Stimulated activated naive CD8-positive, alpha-beta T cell treated with anti-CD3 and anti-CD28 coated beads, Interleukin-15, Interleukin-2, amounts not matched to agents 100 U/mL and 50 U/mL, for 24 hours (primary cell): ENCODE measurements around the gene SEMA6A.

ENCODE experiments used
- ATAC-seq: fragments of 150-1000 bp; cut with Tn5 transposase; one replicate; pipeline ENCODE4 v1.10.0; 2021
- DNase-seq: peaks from one replicate; pipeline ENCODE4 v3.0.0; 2021

The SEMA6A gene

DNA sequence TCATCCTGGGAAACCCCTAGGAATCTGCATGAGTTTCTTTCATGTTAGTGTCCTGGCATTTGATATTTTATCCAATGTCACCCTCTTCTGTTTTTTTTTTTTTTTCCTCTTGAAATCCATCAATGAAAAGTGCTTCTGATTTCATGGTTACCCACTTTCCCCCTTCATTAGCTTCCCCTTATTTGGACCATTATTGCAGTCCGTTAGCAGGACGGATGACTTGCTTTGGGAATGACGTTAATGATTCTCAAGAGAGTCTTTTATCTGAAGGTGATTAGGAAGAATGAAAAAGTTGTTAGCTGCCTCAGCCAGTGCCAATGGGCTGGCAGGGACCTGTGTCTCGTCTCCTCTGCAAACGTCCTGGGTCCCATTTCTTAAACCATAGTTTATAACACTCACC, 134.7 kb downstream of the SEMA6A start:
- ATAC-seq = no peak
- no peak for DNase-seq

DNA sequence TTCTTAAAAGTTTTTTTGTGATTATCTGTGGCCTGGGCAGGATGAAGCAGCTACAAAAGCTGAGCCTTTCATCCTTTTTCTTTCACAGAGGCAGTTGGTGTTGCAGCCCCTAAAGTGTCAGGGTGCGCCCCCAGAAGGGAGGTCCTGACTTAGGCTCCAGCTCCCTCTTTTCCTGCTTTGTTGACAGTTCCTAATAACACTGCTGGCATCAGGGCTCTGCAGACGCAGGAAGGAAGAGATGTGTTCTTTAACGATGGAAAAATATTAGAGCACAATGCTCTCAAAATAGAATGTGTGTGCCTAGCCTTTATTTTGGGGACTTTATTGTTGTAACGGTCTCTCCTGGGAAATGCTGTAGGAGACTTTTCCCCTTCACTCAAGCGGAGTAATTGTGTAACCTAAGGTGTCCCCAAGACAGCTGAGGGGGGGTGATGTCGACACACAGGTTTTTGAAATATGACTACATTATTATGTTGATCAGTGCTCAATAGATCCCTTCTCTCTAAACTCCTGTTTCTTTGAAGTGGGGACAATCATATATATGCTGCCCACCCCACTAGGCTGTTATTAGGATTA, 135.6 kb downstream of the SEMA6A start:
- ATAC-seq = no peak
- no peak for DNase-seq

DNA sequence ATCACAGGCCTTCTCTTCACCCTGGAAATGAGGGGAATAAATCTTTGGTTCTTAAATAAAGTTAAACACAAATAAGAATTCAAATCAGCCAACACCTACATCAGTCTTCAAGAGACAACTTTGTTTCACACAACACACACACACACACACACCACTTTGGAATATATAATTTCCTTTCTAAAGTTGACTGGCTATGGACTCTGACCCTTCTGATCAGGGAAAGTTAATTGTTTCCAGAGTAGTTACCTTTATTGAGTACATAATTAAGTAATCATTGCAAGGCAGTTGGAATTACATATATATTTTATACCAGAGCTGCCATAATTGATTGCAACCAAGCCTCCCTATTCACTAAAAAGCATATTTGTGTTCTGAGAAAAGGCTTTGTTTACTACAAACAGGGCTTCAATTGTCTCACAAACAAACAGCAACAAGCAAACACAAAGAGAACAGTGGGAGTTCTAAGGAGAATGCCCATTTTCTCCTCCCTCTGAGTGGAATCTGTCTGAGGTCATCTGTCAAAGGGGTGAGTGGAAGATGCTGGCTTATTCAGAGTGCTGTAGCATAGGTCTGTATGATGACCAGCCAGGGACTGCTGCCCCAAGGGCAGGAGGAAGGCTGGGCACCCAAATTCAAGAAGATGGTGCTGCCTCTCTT, 136.6 kb downstream of the SEMA6A start:
- ATAC-seq (no peak), DNase-seq (no peak)

DNA sequence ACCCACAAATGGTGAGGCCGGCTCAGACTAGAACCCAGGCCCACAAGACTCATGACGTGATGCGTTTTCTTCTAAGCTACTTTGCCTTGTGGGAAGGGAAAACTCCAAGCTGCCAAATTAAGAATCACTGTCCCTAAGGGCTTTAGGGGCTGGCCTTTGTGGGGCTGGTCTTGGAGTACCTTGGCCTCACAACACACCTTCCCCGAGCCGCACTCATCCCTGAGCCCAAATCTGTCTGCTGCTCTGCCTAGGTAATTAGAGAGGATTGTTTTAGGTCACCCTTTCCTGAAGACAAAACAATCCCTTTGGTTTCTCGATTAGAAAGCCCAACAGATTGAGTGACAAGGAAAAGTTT, 137.3 kb downstream of the SEMA6A start:
- DNase-seq (no peak), ATAC-seq (no peak)

DNA sequence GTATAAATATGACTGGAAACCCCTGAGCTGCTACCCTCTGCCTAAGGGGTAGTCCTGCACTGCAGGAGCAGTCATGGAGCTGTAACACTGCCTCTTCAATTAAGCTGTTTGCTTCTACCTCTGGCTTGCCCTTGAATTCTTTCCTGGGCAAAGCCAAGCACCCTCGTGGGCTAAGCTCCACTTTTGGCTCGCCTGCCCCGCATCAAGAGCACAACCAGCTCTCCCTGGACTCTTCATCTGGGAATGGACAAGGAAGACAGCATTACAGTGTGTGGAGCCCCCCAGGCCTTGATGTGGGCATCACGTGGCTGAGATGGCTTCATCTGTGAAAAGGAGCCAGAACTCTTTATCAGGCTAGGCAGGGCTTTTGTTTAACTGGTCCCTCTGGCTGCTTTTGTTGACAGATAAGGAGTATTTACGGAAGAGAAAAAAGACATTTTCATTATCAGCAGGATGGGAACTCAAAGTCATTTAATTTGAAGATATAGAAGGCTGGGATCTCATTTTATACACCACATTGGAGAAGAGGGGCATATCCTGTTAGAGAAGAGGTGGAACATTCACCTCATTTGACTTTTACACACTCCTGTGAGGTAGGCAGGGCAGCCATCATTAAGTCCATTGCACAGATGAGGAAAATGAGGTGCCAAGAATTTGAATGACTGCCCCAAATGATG, 137.8 kb downstream of the SEMA6A start:
- DNase-seq (no peak), ATAC-seq (no peak)

DNA sequence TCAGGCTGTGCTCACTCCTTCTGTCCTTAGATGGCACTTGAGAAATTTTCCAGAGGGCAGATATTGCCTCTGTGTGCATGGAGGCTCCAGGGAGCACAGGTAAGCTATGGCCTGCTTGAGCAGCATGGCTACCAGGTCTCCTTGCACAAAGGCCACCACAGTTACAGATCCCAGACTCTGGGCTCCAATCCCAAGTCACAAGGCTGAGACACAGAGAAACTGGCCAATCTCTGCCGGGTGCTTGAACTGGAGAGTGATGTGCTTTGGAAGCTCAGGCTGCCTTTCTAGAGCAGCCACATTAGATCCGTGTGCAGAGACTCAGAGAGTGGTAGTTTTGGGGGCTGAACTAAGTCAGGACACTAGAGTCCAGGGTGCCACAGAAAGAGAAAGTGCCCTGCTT, 145.7 kb downstream of the SEMA6A start:
- DNase-seq (no peak), ATAC-seq (no peak)

DNA sequence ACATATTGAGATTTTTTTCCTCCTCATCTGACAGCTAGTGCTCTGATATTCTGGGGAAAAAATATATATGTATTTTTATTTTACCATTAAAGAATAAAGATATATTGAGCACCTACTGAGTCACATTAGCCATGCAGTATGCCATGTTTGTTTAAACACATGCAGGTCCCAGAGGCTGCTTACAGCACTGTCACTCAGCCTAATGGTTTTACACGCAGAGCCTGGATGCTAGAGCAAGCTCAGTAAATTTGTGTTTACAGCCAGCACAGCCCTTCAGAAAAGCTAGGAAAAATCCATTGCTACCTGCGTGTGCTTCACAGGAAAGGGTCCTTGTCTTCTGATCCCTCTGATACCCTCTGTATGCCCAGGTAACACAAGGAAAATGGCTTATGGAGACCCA, 146.2 kb downstream of the SEMA6A start:
- ATAC-seq (no peak), DNase-seq (no peak)

DNA sequence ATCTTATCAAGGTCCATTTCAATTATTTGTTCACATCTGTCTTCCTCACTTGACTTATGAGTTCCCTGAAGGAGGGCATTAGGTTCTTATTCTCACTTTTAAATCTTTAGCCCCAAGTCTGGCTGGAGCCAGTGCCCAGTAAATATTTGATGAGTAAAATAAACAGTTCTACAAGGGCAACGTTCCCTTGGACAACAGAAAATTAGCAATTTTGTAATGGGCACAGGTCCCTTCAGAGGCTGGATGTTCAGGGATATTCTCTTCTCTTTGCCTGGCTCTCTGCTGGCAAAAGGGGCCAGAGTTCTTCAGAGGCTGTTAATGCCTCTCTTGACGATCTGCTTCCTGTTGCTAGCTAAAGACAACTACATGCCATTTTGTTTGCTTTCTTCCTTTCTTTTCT, 149.7 kb downstream of the SEMA6A start:
- ATAC-seq = no peak
- DNase-seq = no peak

DNA sequence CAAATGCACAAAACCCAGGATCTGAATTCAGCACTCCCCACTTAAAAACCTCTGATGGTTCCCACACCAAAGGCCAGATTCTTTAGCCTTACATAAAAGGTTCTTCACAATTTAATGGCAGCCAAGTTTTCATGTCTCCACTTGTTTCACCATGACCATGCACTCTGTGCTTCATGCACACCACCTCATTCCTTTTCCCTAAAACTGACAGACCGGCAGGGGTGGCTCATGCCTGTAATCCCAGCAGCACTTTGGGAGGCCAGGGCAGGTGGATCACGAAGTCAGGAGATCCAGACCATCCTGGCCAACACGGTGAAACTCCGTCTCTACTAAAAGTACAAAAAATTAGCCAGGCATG, 150.4 kb downstream of the SEMA6A start:
- no peak for ATAC-seq

DNA sequence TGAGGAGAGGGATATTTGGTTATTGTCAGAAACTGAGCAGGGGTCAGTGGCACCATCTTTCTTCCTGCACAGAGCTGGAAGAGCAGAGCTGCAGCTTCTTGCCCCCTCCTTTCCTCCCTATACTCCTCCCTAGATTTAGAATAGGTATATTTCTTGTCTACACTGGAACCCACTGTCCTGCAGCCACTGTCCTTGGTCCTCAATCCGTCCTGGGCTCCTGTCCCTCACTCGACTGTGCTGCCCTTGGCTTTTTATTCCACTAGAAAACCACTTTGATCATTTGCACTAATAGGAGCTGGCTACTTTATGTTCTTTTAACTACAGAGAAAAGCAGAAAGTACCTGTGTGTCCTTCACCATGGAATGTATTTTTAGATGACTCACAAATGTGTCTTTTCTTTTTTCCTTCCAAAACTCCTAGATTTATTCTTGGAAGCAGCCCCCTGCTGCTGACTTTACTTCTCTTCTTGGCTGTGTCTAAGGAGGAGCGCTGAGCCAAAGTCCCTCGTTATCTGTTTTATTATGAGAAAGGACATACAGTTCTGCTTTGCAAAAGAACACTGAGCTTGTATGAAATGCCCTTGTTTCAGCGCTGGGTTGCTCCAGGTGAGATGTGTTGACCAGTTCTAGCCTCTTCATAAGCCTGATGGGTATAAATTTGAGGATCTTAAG, 150.9 kb downstream of the SEMA6A start:
- DNase-seq (no peak), ATAC-seq (no peak)

More for the DNA sequence above, 150.4 kb downstream of the SEMA6A start:
- DNase-seq = no peak

DNA sequence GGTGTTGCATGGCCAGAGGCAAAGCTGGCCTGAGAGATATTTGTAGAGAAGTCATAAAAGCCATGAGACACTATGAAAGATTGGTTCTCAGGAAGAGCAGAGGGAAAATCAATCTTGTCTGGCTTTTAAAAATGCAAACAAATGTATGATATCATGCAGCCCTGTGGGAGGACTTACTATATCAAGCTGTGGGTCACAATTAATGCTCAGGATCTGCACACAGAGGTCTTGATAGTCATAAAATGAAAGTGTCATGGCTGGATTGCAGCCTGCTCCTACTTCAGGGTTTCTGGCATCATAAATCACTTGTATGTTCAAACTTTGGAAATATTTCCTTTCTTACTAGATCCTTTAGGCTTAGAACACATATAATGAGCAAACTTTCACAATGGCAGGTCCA, 151.5 kb downstream of the SEMA6A start:
- DNase-seq (no peak), ATAC-seq (no peak)

DNA sequence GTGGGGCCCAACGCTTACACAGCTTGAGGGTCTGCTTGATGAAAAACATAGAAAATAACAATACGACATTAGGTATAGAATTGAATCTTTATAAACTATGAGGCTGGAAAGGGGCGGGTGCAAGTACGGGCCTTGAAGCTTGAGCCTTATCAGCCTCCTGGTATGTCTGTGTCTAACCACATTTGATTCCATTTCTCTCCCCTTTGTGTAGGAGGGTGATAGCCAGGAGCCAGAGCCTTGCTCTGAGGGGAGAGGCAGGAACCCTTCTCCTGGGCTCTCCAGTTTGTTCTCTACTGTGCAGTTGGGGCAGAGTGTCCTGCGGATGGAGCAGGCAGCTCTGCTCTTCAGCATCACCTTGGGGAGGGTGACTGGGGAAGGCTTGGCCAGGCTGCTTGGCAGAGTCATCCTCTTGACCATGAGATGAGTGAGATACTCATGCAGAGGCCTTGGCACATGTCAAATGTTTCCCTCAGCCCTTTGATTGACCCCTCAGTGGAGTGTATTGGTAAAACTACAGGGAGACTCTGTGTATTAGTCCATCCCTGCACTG, 153.5 kb downstream of the SEMA6A start:
- DNase-seq = no peak
- no peak for ATAC-seq

DNA sequence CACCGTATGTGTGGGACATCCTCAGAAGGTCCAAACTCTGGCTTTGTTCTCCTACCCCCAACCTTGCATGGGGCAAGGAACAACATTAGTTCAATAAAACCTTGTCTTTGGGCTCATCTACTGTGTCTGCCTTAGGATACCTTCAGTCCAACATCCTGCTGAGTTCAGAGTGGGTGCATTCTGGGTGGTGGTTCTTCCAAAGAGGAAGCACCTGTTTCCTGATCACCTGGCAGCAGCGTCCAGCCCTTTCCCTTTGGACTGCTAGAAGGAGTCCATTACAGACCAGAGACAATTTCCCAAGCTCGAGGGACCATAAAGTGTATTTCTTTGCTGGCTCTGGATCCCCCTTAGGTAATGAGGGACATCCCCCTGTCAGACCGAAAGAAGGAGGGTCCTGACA, 154.1 kb downstream of the SEMA6A start:
- no peak for ATAC-seq
- DNase-seq = no peak

DNA sequence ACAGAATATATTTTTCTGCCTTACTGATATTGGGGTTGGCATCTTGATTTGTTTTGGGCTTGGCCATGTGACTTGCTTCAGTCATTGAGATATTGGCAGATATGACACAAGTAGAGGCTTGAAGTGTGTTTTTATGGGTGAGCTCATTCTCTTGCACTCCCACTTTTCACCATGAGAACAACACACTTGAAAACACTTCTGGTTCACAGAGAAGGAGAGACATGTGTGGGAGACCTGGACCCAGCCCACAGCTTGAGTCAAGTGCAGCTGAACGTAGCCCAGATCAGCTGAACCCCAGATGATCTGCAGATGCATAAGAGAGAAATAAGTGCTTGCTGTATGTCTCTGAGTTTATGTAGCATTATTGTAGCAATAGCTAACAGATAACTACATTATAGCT, 155.4 kb downstream of the SEMA6A start:
- DNase-seq (no peak), ATAC-seq (no peak)

DNA sequence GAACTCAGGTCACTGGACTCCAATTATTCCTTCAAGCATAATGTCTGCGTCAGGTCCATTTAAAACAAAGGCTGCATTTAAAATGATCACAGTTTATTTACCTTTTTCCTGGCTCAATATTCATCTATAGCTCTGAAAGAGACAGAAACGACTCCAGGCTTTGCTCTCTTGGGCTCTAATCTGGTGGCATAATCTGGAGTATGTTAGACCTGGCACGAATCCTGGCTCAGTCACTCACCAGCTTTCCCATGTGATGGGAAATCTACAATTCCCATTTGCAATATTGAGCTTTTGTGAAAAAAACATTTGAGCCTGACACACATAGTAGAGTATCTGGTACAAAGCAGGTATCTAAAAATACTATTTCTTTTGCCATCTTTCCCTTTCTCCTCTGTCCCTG, 155.8 kb downstream of the SEMA6A start:
- DNase-seq (no peak), ATAC-seq (no peak)

DNA sequence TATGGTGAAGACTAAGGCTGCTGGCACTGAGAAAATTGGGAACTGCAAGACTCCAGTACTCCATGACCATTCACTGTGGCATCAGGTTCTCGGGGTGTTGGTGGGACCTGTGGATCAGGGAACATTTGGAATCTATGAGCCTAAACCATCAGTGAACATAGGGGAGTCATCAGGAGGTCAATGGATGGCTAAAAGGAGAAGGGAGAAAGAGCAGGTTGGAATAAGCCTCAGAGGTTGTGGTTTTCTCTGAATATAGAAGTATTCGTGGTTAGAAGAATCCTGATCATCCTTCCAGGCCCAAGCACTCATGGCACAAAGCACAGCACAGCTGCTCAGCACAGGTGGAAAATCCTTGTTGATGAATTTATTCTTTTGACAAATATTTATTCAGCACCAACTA, 156.6 kb downstream of the SEMA6A start:
- no peak for ATAC-seq
- no peak for DNase-seq

DNA sequence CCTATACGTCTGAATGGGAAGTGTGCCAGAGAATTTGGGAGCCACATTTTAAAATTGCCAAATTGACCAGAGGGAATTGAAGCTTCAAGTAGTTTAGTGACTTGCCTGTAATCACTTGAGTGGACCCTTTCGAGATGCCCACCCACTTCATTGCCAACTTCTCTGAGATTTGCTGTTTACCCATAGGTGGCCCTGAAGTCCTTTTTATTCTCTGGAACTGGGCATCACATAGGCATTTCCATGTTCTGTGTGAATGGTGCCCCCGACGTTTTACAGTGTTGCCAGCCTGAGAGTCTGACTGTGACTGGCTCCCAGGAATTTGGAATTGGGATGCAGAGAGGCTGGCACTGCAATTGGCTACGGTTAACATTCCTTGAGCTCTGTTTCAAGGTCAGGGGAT, 158.6 kb downstream of the SEMA6A start:
- ATAC-seq (no peak), DNase-seq (no peak)

DNA sequence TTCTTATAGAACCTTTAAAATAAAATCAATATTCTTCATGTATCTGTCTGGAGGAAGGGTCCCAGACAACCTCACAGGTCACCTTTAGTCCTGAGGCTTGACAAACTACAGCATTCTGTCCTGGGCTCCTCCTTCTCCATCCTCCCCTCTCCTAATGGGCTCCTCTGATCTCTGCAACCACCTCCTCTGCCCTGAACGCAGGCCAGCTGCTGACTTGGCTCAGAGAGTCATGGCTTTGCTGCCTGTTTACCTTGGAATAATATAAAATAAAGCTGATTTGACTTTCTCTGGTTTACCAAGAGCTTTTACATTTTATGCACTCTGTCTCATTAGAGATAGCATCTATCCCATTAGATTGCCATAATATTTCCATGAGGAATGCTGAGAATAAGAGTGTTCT, 159.4 kb downstream of the SEMA6A start:
- ATAC-seq (no peak), DNase-seq (no peak)

DNA sequence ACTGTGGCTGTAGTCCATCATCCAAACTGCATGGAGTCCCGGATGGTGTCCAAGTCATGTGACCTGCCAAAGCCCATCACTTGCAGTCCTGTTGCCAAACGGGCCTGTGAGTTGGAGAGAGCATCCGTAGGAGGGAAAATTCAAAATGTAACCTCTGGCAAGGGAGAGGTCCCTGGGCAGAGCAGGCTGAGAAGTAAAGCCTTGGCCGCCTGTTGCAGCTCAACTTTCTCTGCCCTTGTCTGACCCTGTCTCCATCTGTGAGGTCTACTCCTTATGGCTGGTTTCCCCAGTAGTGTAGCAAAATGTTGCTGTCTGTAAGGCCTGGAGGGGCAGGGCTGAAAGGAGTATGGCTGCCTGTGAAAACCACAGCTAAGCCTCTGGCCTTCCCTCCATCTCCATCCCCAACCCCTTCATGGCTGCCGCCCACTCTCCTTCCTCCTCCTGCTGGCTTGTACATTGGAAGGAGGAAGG, 163.5 kb downstream of the SEMA6A start:
- DNase-seq (no peak), ATAC-seq (no peak)

DNA sequence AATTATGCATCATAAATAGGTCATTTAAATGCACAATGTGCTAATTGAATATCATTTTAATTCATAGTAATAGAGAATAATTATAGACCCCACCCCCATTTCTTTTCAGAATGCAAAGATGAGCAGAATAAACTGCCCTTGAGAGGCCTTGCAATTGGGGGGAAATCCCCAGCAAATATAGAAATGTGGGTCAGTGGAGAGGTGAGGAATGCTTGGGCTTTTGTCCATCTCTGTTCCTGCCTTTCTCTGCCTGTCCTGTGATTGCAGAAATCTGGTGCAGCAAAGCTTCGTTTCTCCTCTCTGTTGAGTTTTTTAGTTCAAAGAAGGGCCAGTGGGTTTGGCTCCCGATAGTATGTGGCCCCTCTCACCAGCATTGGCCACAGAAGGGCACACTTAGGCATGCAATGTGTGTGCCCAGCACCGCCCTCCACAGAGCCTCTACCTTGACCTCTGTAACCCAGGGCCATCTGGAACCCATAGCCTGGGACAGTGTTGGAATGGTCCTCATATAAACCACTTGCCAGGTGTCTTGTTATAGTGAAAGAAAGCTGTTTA, 164.2 kb downstream of the SEMA6A start:
- DNase-seq = no peak
- no peak for ATAC-seq

DNA sequence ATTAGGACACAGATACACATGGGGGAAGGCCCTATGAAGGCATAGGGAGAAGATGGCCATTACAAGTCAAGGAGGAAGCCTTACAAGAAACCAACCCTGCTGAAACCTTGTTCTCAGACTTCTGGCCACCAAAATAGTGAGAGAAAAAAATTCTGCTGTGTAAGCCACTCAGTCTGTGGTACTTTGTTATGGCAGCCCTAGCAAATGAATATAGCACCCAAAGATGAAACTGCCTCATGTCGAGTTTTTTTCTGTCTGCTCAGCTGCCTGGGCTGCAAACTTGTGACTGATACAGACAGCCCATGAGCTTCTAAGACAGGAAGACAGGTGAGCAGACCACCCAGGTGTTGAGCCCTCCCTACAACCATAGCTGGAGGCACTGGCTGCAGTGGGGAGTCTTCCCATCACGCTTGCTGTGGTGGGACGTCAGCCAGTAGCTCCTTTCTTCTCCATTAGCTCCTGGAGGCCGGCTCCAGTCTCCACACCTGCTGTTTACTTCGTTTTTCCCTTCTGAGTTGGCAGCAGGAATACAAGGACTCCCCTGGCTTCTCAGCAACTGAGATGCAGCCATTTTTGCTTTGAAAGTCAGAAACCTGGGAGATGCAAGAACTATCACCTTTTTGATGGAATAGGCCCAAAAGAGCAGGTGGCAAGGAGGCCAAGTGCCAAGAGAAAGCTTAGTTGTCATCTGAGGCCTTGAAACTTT, 164.9 kb downstream of the SEMA6A start:
- no peak for DNase-seq
- ATAC-seq = no peak
